ENCODE measurements around the gene UBN1. TPM values are rescaled to one million over a fixed set of nuclear protein-coding genes. Genes with fewer than 3 reads are reported as not detected.

UBN1 gene
- total RNA-seq, 1 experiment from 2014 or later, result 51.0 TPM

GRCh38 chr16:4803401-4803844 is 43.9 kb upstream of the UBN1 start:
- Histone ChIP-seq H3K27ac (ENCODE audit: low read depth, low read length, poor library complexity, severe bottlenecking) (no peak overlapping the region), H3K36me3 (ENCODE audit: insufficient read depth, low read length, poor library complexity, severe bottlenecking) (peaks cover 22% of the 10 kb centered on the region), H3K4me1 (ENCODE audit: insufficient read depth, low read length, poor library complexity, severe bottlenecking) (peaks cover 3% of the 10 kb centered on the region), H3K9me3 (ENCODE audit: low read depth, low read length, poor library complexity, severe bottlenecking) (no peaks in the 10 kb centered on the region), H3K27me3 (replicated peaks; ENCODE audit: insufficient read depth, low read depth, low read length, poor library complexity) (no peaks in the 10 kb centered on the region), H3K4me3 (ENCODE audit: low read depth, low read length, poor library complexity, severe bottlenecking) (peak overlapping the region; percentile 86)
- CTCF ChIA-PET, result no interaction called here
- TF ChIP-seq EZH2 (IDR thresholded peaks at IDR 0.05; ENCODE audit: borderline replicate concordance, low read depth, low read length, poor library complexity, severe bottlenecking) (no peak), CTCF (conservative IDR thresholded peaks at IDR 0.05; ENCODE audit: low read depth, low read length) (no peak)
- BruUV-seq (replicated peaks), result TSS peak; percentile 78
- no peak for DNase-seq (ENCODE audit: low spot score)
- intact Hi-C loops (cut with micrococcal nuclease; ENCODE audit: unreplicated experiment), result no loop called here
- POLR2A ChIA-PET (ENCODE audit: low non-redundant PET), result no interaction called here

- Histone ChIP-seq H3K27ac (ENCODE audit: low read depth, low read length, poor library complexity, severe bottlenecking) (no peak overlapping the region), H3K9me3 (ENCODE audit: low read depth, low read length, poor library complexity, severe bottlenecking) (no peaks in the 10 kb centered on the region), H3K4me1 (ENCODE audit: insufficient read depth, low read length, poor library complexity, severe bottlenecking) (peaks cover 3% of the 10 kb centered on the region), H3K27me3 (replicated peaks; ENCODE audit: insufficient read depth, low read depth, low read length, poor library complexity) (no peaks in the 10 kb centered on the region), H3K4me3 (ENCODE audit: low read depth, low read length, poor library complexity, severe bottlenecking) (no peak overlapping the region), H3K36me3 (ENCODE audit: insufficient read depth, low read length, poor library complexity, severe bottlenecking) (peaks cover 29% of the 10 kb centered on the region)
- CTCF ChIA-PET, result no interaction called here
- no TSS peak for BruUV-seq (replicated peaks)
- DNase-seq (ENCODE audit: low spot score), result no peak
- POLR2A ChIA-PET (ENCODE audit: low non-redundant PET), result no interaction called here
- no peak for TF ChIP-seq EZH2 (IDR thresholded peaks at IDR 0.05; ENCODE audit: borderline replicate concordance, low read depth, low read length, poor library complexity, severe bottlenecking)
- TF ChIP-seq CTCF (conservative IDR thresholded peaks at IDR 0.05; ENCODE audit: low read depth, low read length), result no peak
- intact Hi-C loops (cut with micrococcal nuclease; ENCODE audit: unreplicated experiment), result no loop called here
These were observed 43.2 kb upstream of the UBN1 start for GRCh38 chr16:4803898-4804762.

GRCh38 chr16:4805231-4805630 is 42.0 kb upstream of the UBN1 start:
- DNase-seq (ENCODE audit: low spot score), result no peak
- TF ChIP-seq CTCF (conservative IDR thresholded peaks at IDR 0.05; ENCODE audit: low read depth, low read length) (no peak), EZH2 (IDR thresholded peaks at IDR 0.05; ENCODE audit: borderline replicate concordance, low read depth, low read length, poor library complexity, severe bottlenecking) (no peak)
- intact Hi-C loops (cut with micrococcal nuclease; ENCODE audit: unreplicated experiment), result no loop called here
- peaks cover 3% of the 10 kb centered on the region for H3K4me1 ChIP-seq (ENCODE audit: insufficient read depth, low read length, poor library complexity, severe bottlenecking)
- no peak overlapping the region for H3K27ac ChIP-seq (ENCODE audit: low read depth, low read length, poor library complexity, severe bottlenecking)
- ChIA-PET POLR2A (ENCODE audit: low non-redundant PET) (no interaction called here), CTCF (no interaction called here)
- H3K27me3 ChIP-seq (replicated peaks; ENCODE audit: insufficient read depth, low read depth, low read length, poor library complexity), result no peaks in the 10 kb centered on the region
- peaks cover 37% of the 10 kb centered on the region for H3K36me3 ChIP-seq (ENCODE audit: insufficient read depth, low read length, poor library complexity, severe bottlenecking)
- BruUV-seq (replicated peaks), result no TSS peak
- H3K4me3 ChIP-seq (ENCODE audit: low read depth, low read length, poor library complexity, severe bottlenecking), result no peak overlapping the region
- no peaks in the 10 kb centered on the region for H3K9me3 ChIP-seq (ENCODE audit: low read depth, low read length, poor library complexity, severe bottlenecking)

Data from A673 (cell line).